Karpas-422 (cell line): Measurements from ENCODE around the gene NOS1. TPM values are rescaled to one million over a fixed set of nuclear protein-coding genes. Genes with fewer than 3 reads are reported as not detected.

Experiments used
- DNase-seq: peaks from one replicate; pipeline ENCODE4 v3.0.0-alpha.2; 2015
- H2AFZ ChIP-seq: fragments of 200-600 bp; sonication (generic); 2 replicates; pipeline ENCODE4 v1.6.1; 2014; ENCODE audit warnings: antibody characterized with exemption, low read length, mixed read lengths
- H3K27ac ChIP-seq: fragments of 200-600 bp; sonication (generic); 2 replicates; pipeline ENCODE4 v1.5.1; 2014; ENCODE audit warnings: mild to moderate bottlenecking, low read length, moderate library complexity
- H3K27me3 ChIP-seq: fragments of 200-600 bp; sonication (generic); 2 replicates; pipeline ENCODE4 v1.6.1; 2014; ENCODE audit warnings: low read length, mixed read lengths
- H3K36me3 ChIP-seq: fragments of 200-600 bp; sonication (generic); 2 replicates; pipeline ENCODE4 v1.6.1; 2014; ENCODE audit warnings: low read length, mixed read lengths; ENCODE audit not compliant: insufficient read depth
- H3K4me1 ChIP-seq: fragments of 200-600 bp; sonication (generic); 2 replicates; pipeline ENCODE4 v1.6.1; 2014; ENCODE audit warnings: mild to moderate bottlenecking, low read length, mixed read lengths
- H3K4me2 ChIP-seq: fragments of 200-600 bp; sonication (generic); 2 replicates; pipeline ENCODE4 v1.6.1; 2014; ENCODE audit warnings: low read length, low read depth, mild to moderate bottlenecking; ENCODE audit not compliant: poor library complexity, severe bottlenecking
- H3K4me3 ChIP-seq: fragments of 200-600 bp; sonication (generic); 2 replicates; pipeline ENCODE4 v1.5.1; 2014; ENCODE audit warnings: mild to moderate bottlenecking, antibody characterized with exemption, low read length, mixed read lengths
- H3K79me2 ChIP-seq: fragments of 200-600 bp; sonication (generic); 2 replicates; pipeline ENCODE4 v1.6.1; 2014; ENCODE audit warnings: mild to moderate bottlenecking, low read length, mixed read lengths
- H3K9ac ChIP-seq: fragments of 200-600 bp; sonication (generic); 2 replicates; pipeline ENCODE4 v1.6.0; 2014; ENCODE audit warnings: low read length
- H3K9me2 ChIP-seq: fragments of 200-600 bp; sonication (generic), shearing (Covaris generic); replicated peaks from 2 replicates; pipeline ENCODE4 v1.6.0; 2014; ENCODE audit warnings: mild to moderate bottlenecking, low read length, moderate library complexity; ENCODE audit not compliant: insufficient read depth
- H3K9me3 ChIP-seq: fragments of 300-700, 200-600 bp; sonication (generic); 2 replicates; pipeline ENCODE4 v1.6.1; 2014; ENCODE audit warnings: low read length, mixed read lengths
- H4K20me1 ChIP-seq: fragments of 200-600 bp; sonication (generic); 2 replicates; pipeline ENCODE4 v1.6.1; 2014; ENCODE audit warnings: mild to moderate bottlenecking, antibody characterized with exemption, low read length, low read depth; ENCODE audit not compliant: insufficient read depth
- total RNA-seq: library from RNA; depleted of rRNA; stranded (reverse); fragments of >200 nt; shearing (Covaris generic); gene quantifications from 2 replicates; pipeline ENCODE4 v1.2.3, GENCODE V29; 2014; ENCODE audit warnings: low replicate concordance

The NOS1 gene
- total RNA-seq, 1 experiment from 2014 or later, result not detected

DNA sequence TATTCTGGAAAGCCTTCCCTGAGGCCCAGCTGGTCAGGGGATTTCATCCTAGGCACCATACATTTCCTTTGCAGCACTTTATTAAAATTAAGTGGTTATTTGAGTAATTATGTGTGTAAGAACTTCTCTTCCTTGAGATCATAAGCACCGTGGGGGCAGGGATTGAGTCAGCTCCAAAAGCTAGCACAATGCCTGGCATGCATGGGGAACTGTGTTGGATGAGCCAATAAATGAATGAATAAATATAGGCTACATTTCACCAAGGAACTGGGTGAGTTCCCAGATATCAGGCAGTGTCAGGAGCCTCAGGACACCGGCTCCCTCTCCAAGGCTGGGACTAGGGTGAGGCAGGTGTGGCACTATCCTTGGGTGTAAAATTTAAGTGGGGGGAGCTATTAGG lies 88.3 kb downstream of the NOS1 start:
- Histone ChIP-seq H2AFZ (no peak overlapping the region), H4K20me1 (no peaks in the 10 kb centered on the region), H3K9me2 (no peaks in the 10 kb centered on the region), H3K4me2 (no peak overlapping the region), H3K4me3 (no peak overlapping the region), H3K9ac (no peak overlapping the region), H3K9me3 (no peaks in the 10 kb centered on the region), H3K27me3 (no peaks in the 10 kb centered on the region), H3K4me1 (peaks cover 11% of the 10 kb centered on the region), H3K27ac (no peak overlapping the region), H3K79me2 (no peaks in the 10 kb centered on the region), H3K36me3 (no peaks in the 10 kb centered on the region)
- no peak for DNase-seq

DNA sequence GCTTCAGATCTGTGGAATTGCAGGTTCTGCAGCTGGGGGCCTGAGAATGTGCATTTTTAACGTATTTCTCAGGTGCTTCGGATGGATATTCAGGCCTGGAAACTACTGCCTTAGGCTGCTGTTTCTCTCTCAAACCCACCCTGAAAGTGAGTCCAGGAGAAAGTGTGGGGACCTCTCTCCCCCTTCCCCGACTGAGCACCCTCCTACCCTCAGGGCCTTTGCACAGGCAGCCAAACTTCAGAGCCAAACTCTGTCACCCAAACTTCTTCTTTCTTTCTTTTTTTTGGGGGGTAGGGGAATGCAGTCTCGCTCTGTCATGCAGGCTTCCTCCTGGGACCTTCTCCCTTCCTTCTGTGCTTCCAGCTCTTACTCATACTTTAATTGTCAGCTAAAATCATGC lies 88.7 kb downstream of the NOS1 start:
- H3K9ac ChIP-seq, result no peak overlapping the region
- no peaks in the 10 kb centered on the region for H3K27me3 ChIP-seq
- H3K36me3 ChIP-seq, result no peaks in the 10 kb centered on the region
- peaks cover 10% of the 10 kb centered on the region for H3K4me1 ChIP-seq
- no peaks in the 10 kb centered on the region for H4K20me1 ChIP-seq
- H3K27ac ChIP-seq, result no peak overlapping the region
- H3K4me3 ChIP-seq, result no peak overlapping the region
- no peaks in the 10 kb centered on the region for H3K9me3 ChIP-seq
- no peaks in the 10 kb centered on the region for H3K9me2 ChIP-seq
- no peak for DNase-seq
- H2AFZ ChIP-seq, result no peak overlapping the region
- no peaks in the 10 kb centered on the region for H3K79me2 ChIP-seq
- H3K4me2 ChIP-seq, result no peak overlapping the region

DNA sequence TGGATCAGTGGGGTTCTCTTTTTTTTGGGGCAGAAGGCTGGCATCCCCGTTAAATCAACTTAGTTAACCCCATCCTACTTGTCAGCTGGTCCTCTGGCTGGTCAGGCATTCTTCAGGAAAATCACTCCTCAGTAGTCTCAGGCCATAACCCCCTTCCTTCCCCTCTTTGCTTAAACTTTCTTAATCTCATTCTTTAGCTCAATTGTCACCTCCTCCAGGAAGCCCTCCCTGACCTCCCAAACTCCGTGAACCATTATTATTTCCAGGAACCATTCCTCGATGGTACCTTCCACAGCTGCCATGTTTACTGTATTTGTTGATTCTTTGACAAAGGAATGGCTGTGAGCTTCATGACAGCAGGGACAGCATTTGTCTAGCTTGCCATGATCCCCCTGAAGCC lies 98.7 kb downstream of the NOS1 start:
- no peaks in the 10 kb centered on the region for H3K27me3 ChIP-seq
- no peak overlapping the region for H3K4me2 ChIP-seq
- no peaks in the 10 kb centered on the region for H3K4me1 ChIP-seq
- DNase-seq, result no peak
- H3K9me3 ChIP-seq, result no peaks in the 10 kb centered on the region
- H3K9ac ChIP-seq, result no peak overlapping the region
- H3K9me2 ChIP-seq, result no peaks in the 10 kb centered on the region
- H3K4me3 ChIP-seq, result no peak overlapping the region
- H3K36me3 ChIP-seq, result no peaks in the 10 kb centered on the region
- no peak overlapping the region for H2AFZ ChIP-seq
- no peak overlapping the region for H3K27ac ChIP-seq
- H4K20me1 ChIP-seq, result no peaks in the 10 kb centered on the region
- no peaks in the 10 kb centered on the region for H3K79me2 ChIP-seq

DNA sequence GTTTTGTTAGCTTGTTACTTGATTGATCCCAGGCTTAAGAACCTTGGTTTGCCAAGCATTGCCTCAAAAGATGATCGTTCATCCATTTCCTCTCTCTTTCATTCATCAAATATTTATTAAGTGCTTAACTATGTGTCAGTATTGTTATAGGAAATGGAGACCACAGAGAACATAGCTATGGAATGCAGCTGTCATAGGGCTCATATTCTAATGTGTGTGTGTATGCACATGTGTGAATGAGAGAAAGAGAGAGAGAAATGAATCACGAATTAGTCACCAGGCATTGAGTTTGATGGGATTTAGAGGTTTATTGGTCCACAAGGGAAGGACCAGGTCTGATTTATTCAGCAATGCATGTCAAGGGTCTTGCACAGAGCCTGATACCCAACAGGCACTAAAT lies 100.2 kb downstream of the NOS1 start:
- Histone ChIP-seq H2AFZ (no peak overlapping the region), H3K4me1 (no peaks in the 10 kb centered on the region), H3K36me3 (no peaks in the 10 kb centered on the region), H4K20me1 (no peaks in the 10 kb centered on the region), H3K27me3 (no peaks in the 10 kb centered on the region), H3K9ac (no peak overlapping the region), H3K9me2 (no peaks in the 10 kb centered on the region), H3K27ac (no peak overlapping the region), H3K4me2 (no peak overlapping the region), H3K79me2 (no peaks in the 10 kb centered on the region), H3K9me3 (no peaks in the 10 kb centered on the region), H3K4me3 (no peak overlapping the region)
- no peak for DNase-seq

DNA sequence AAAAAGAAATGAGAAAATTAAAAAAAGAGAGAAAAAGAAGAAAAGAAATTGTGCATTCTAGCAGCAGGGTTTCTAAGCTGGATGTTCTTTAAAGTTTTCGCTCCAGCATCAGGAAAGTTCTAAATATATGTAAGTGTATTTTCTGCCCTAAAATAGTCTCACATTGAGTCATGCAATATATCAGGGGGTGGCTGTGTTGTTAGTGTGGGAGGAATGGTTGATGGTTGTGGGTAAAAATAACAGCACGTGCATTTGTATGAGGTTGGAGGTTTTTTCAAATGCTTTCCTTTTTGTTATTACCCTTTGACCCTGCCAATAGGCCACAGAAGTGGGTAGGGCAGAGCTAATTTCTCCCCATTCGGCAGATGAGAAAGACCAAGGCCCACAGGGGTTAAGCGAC lies 106.0 kb downstream of the NOS1 start:
- H3K4me1 ChIP-seq, result no peaks in the 10 kb centered on the region
- no peak for DNase-seq
- no peak overlapping the region for H3K27ac ChIP-seq
- H4K20me1 ChIP-seq, result no peaks in the 10 kb centered on the region
- no peaks in the 10 kb centered on the region for H3K9me3 ChIP-seq
- H2AFZ ChIP-seq, result no peak overlapping the region
- H3K4me3 ChIP-seq, result no peak overlapping the region
- no peaks in the 10 kb centered on the region for H3K27me3 ChIP-seq
- no peaks in the 10 kb centered on the region for H3K36me3 ChIP-seq
- no peak overlapping the region for H3K4me2 ChIP-seq
- no peak overlapping the region for H3K9ac ChIP-seq
- no peaks in the 10 kb centered on the region for H3K9me2 ChIP-seq
- no peaks in the 10 kb centered on the region for H3K79me2 ChIP-seq

DNA sequence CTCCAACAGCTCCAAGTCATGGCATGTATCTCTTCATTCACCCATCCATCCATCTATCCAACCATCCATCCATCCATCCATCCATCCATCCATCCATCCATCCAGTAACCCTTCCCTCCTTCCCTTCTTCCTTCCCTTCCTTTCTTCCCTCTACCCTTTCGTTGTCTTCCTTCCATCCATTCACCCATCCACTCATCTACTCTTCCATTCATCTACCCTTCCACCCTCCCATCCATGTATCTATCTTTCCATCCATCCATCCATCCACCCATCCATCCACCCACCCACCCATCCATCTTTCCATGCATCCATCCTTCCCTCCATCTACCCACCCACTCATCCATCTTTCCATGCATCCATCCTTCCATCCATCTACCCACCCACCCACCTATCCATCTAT lies 117.9 kb downstream of the NOS1 start:
- Histone ChIP-seq H3K79me2 (no peaks in the 10 kb centered on the region), H3K36me3 (no peaks in the 10 kb centered on the region), H3K27me3 (no peaks in the 10 kb centered on the region), H3K9me3 (no peaks in the 10 kb centered on the region), H3K4me1 (no peaks in the 10 kb centered on the region), H3K27ac (no peak overlapping the region), H4K20me1 (no peaks in the 10 kb centered on the region), H3K9me2 (no peaks in the 10 kb centered on the region), H3K9ac (no peak overlapping the region), H3K4me2 (no peak overlapping the region), H3K4me3 (no peak overlapping the region), H2AFZ (no peak overlapping the region)
- DNase-seq, result no peak

DNA sequence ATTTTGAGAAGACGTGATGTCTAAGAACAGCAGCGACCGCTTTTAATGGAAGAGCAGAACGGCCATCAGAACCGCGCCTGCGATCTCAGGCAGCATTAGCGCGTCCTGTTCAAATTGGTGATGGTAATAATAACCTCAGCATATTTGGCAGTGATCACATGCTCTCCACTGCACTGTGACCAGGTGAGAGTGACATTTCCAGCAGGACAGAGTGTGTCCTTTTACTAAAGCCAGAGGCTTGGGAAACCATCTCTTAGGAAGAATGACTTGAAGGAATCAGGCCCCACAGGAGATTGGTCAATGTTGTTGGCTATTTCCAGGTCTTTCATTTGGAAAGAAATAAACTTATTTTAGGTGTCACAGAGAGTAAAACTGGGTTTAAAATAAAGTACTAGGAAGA lies 119.7 kb downstream of the NOS1 start:
- Histone ChIP-seq H3K4me1 (no peaks in the 10 kb centered on the region), H4K20me1 (no peaks in the 10 kb centered on the region), H3K9ac (no peak overlapping the region), H2AFZ (no peak overlapping the region), H3K27ac (no peak overlapping the region), H3K36me3 (no peaks in the 10 kb centered on the region), H3K4me2 (no peak overlapping the region), H3K9me2 (no peaks in the 10 kb centered on the region), H3K9me3 (no peaks in the 10 kb centered on the region), H3K4me3 (no peak overlapping the region), H3K79me2 (no peaks in the 10 kb centered on the region), H3K27me3 (no peaks in the 10 kb centered on the region)
- DNase-seq, result no peak

DNA sequence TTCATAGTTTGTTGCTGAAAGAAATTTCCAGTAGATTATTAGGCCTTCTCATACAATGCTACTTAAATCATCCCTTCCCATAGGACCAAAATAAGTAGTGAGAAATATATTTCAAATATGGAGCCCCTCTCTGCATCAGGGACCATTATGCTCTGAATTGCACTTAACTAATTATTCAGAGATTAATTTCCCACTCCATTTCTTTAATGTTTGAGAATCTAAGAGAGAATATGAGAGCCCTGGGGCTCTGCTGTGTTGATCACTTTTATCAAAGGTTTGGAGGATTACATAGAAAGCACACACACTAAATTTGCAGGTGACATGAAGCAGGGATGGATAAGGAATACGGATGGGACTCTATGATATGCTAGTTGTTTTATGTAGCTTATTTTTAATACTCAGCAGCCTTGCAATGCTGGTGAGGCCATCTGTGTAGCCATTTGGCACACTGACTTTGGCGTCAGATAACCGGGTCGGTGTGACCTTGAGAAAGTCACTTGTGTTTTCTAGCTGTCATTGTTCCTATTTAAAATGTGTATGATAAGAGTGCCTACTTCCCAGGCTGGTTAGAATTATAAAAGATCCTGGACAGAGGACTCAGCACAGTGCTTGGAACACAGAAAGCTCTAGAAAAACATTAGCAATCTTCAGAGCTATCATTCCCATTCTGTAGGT lies 121.2 kb downstream of the NOS1 start:
- no peaks in the 10 kb centered on the region for H4K20me1 ChIP-seq
- no peak overlapping the region for H3K4me3 ChIP-seq
- no peaks in the 10 kb centered on the region for H3K9me3 ChIP-seq
- H3K9me2 ChIP-seq, result no peaks in the 10 kb centered on the region
- H3K4me2 ChIP-seq, result no peak overlapping the region
- no peaks in the 10 kb centered on the region for H3K79me2 ChIP-seq
- no peaks in the 10 kb centered on the region for H3K27me3 ChIP-seq
- H3K9ac ChIP-seq, result no peak overlapping the region
- H3K4me1 ChIP-seq, result peaks cover 5% of the 10 kb centered on the region
- H2AFZ ChIP-seq, result no peak overlapping the region
- no peak for DNase-seq
- H3K36me3 ChIP-seq, result no peaks in the 10 kb centered on the region
- no peak overlapping the region for H3K27ac ChIP-seq
